NCI-H1092 (cell line): Measurements from ENCODE around the gene RNF157.
"Not testable (repeated sequence)": the region's sequence is repeated elsewhere in the genome, so short reads cannot be mapped to it uniquely, and the experiment has no call there.

Experiments used
- DNase-seq: peaks from one replicate; lab custom pipeline; 2025; lab: John Stamatoyannopoulos, UW

Gene RNF157

GRCh38 chr17:76189741-76190140 lies 50.6 kb downstream of the RNF157 start:
- DNase-seq = no peak

GRCh38 chr17:76189247-76189646 lies 51.0 kb downstream of the RNF157 start:
- DNase-seq = no peak

GRCh38 chr17:76188213-76189016 lies 51.9 kb downstream of the RNF157 start:
- DNase-seq = no peak

- not testable (repeated sequence) for DNase-seq
Observed at GRCh38 chr17:76186774-76187173, 53.5 kb downstream of the RNF157 start.

GRCh38 chr17:76184290-76184689 lies 56.0 kb downstream of the RNF157 start:
- DNase-seq = no peak

GRCh38 chr17:76182016-76182764 lies 58.1 kb downstream of the RNF157 start:
- DNase-seq = peak; percentile 83

GRCh38 chr17:76179496-76180467 lies 60.5 kb downstream of the RNF157 start:
- DNase-seq = no peak

- DNase-seq = no peak
Observed at GRCh38 chr17:76178124-76178523, 62.2 kb downstream of the RNF157 start.

GRCh38 chr17:76176701-76177574 lies 63.4 kb downstream of the RNF157 start:
- DNase-seq = no peak

GRCh38 chr17:76174037-76174436 lies 66.3 kb downstream of the RNF157 start:
- no peak for DNase-seq

- DNase-seq = no peak
Observed at GRCh38 chr17:76173474-76173873, 66.8 kb downstream of the RNF157 start.

- DNase-seq = no peak
Observed at GRCh38 chr17:76171706-76172105, 68.6 kb downstream of the RNF157 start.

- DNase-seq = no peak
Observed at GRCh38 chr17:76170114-76170513, 70.2 kb downstream of the RNF157 start.

- no peak for DNase-seq
Observed at GRCh38 chr17:76166906-76167305, 73.4 kb downstream of the RNF157 start.

- DNase-seq = no peak
Observed at GRCh38 chr17:76166168-76166567, 74.1 kb downstream of the RNF157 start.

- no peak for DNase-seq
Observed at GRCh38 chr17:76164331-76164730, 76.0 kb downstream of the RNF157 start.

GRCh38 chr17:76163919-76164318 lies 76.4 kb downstream of the RNF157 start:
- no peak for DNase-seq

GRCh38 chr17:76161619-76162266 lies 78.5 kb downstream of the RNF157 start:
- DNase-seq = no peak

GRCh38 chr17:76160896-76161528 lies 79.3 kb downstream of the RNF157 start:
- DNase-seq = no peak

- DNase-seq = no peak
Observed at GRCh38 chr17:76159157-76159556, 81.1 kb downstream of the RNF157 start.
